ENCODE results near the gene CEP97.

CEP97 gene

DNA sequence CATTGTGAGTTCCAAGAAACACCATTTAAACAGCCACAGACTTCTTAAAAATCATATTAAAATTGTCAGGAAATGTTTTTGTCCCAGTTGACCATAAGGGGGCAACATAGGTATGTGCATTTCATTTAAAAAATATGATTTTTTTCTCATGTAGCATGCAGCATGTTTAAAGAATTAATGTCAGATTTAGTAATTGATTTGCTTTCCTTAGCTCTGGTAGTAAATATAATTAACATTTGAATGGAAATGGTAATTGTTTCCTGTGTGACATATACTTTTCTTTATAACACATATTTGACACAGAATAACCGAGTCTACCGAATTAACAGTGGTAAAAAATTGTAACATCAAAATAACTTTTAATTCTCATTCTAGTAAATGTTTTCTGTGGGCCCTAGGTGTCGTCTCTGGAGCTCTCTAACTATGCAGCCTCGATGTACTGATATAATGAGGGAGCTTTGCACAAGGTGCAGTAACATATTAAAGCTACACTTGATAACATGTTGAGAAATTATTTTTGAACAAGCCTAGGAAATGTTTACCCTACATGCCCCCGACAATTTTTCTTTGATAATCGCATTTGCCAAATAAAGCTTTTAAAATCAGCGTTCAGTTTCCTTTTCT lies 89.5 kb downstream of the CEP97 start:
- no peak for DNase-seq (ENCODE audit: low read depth)

GRCh38 chr3:101814835-101815234 lies 90.4 kb downstream of the CEP97 start:
- no peak for DNase-seq (ENCODE audit: low read depth)

DNA sequence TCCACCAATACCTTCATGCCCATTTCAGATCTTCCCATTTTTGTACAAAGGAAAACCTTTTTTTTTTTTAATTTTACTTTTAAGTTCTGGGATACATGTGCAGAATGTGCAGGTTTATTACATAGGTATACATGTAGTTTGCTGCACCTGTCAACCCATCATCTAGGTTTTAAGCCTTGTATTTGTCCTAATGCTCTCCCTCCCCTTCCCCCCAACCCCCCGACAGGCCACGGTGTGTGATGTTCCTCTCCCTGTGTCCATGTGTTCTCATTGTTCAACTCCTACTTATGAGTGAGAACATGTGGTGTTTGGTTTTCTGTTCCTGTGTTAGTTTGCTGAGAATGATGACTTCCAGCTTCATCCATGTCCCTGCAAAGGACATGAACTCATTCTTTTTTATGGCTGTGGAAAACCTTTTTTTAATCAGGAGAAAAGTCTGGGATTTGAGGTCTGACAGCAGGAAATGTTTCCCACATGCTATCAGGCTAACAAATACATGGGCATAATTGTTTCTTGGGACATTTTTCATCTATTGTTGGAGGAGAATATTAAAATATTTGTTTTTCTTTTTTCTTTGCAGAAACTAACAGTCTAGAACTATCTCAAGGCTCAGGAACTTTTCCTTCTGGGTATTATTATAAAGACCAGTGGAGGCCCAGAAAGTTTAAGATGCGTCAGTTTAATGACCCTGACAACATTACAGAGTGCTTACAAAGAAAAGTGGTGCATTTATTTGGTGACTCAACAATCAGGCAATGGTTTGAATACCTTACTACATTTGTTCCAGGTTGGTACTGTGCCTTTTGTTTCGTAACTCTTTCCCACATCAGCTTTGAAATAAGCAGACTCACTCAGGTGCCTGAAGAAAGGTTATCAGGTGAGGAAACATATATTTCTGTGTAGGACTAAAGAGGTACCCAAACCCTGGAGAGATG lies 92.1 kb downstream of the CEP97 start:
- no peak for DNase-seq (ENCODE audit: low read depth)

DNA sequence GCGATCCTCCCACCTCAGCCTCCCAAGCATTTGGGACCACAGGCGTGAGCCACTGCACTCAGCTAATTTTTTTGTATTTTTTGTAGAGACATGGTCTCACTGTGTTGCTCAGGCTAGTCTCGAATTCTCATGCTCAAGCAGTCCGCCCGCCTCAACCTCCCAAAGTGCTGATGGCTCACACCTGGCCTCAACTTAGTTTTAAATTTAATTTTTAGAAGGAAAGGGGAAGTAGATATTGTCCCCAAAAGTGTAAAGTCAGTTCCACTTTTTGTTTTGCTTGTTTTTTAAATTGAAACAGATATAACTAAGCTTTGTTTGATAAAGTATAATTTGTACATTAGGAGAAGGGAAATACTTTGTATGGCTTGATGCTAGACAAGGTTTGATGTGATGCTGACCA lies 93.6 kb downstream of the CEP97 start:
- DNase-seq (ENCODE audit: low read depth) = no peak

DNA sequence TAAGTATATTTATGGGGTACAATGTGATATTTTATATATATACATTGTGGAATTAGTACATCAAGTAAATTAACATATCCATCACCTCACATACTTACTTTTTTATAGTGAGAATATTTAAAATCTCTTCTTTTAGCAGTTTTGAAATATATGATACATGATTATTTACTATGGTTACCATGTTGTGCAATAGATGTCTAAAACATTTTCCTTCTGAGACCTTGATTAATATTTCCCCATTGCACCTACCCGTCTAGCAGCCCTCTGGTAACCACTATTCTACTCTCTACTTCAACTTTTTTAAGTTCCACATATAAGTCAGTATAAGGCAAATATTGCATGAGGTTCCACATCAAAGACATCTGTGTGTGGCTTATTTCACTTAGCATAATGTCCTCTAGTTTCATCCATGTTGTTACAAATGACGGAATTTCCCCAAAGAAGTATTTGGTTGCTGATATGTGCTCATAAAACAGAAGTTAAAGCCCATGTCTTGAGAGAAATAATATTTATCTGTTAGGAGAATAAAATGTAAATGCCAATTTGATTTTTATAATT lies 95.3 kb downstream of the CEP97 start:
- no peak for DNase-seq (ENCODE audit: low read depth)
